Osteoblast (primary cell): ENCODE data around the gene ANKS6. TPM values are rescaled to one million over a fixed set of nuclear protein-coding genes. Genes with fewer than 3 reads are reported as not detected.
A peak's percentile ranks its signal among the peaks of the same experiment; 100 is the strongest.

Experiments
- DNase-seq: peaks from one replicate; pipeline ENCODE4 v3.0.0; 2011; ENCODE audit warnings: low spot score, mixed read lengths; ENCODE audit not compliant: insufficient read length; ENCODE audit errors: missing footprints
- H2AFZ ChIP-seq: 2 replicates; pipeline ENCODE4 v1.6.0; 2011; ENCODE audit warnings: mild to moderate bottlenecking, low read length
- H3K27ac ChIP-seq: 2 replicates; pipeline ENCODE4 v1.5.1; 2011; ENCODE audit warnings: mild to moderate bottlenecking, low read depth, low read length, moderate library complexity
- H3K27me3 ChIP-seq: 2 replicates; pipeline ENCODE4 v1.6.0; 2012; ENCODE audit warnings: mild to moderate bottlenecking, control low read depth, inconsistent platforms, low read length, moderate library complexity; ENCODE audit not compliant: insufficient read depth
- H3K36me3 ChIP-seq: 2 replicates; pipeline ENCODE4 v1.5.1; 2011; ENCODE audit warnings: mild to moderate bottlenecking, low read length, control low read depth, moderate library complexity; ENCODE audit not compliant: insufficient read depth
- H3K4me1 ChIP-seq: 2 replicates; pipeline ENCODE4 v1.5.1; 2011; ENCODE audit warnings: mild to moderate bottlenecking, low read length, control low read depth, moderate library complexity; ENCODE audit not compliant: insufficient read depth
- H3K4me2 ChIP-seq: 2 replicates; pipeline ENCODE4 v1.6.0; 2011; ENCODE audit warnings: mild to moderate bottlenecking, low read length; ENCODE audit not compliant: insufficient read depth
- H3K4me3 ChIP-seq: fragments of 200-600 bp; sonication (generic); 3 replicates; pipeline ENCODE4 v1.5.1; 2012; ENCODE audit warnings: mild to moderate bottlenecking, low read length, inconsistent platforms; ENCODE audit not compliant: insufficient read depth
- H3K79me2 ChIP-seq: 2 replicates; pipeline ENCODE4 v1.6.0; 2012; ENCODE audit warnings: mild to moderate bottlenecking, low read length, control low read depth, inconsistent platforms; ENCODE audit not compliant: insufficient read depth
- H3K9me3 ChIP-seq: 2 replicates; pipeline ENCODE4 v1.5.1; 2011; ENCODE audit warnings: low read depth, low read length, control low read depth
- H4K20me1 ChIP-seq: 2 replicates; pipeline ENCODE4 v1.6.0; 2012; ENCODE audit warnings: mild to moderate bottlenecking, low read length, control low read depth; ENCODE audit not compliant: insufficient read depth
- CTCF ChIP-seq: IDR thresholded peaks from 2 replicates; pipeline ENCODE4 v1.5.1; 2011; ENCODE audit warnings: mild to moderate bottlenecking, low read depth, low read length, moderate library complexity; ENCODE audit errors: extremely low read depth
- total RNA-seq: library from RNA; depleted of rRNA; stranded (reverse); fragments of >200 nt; gene quantifications from 2 replicates; pipeline ENCODE4 v1.2.3, GENCODE V29; 2012

Gene ANKS6
- total RNA-seq, 1 donor: 21.7 TPM

DNA sequence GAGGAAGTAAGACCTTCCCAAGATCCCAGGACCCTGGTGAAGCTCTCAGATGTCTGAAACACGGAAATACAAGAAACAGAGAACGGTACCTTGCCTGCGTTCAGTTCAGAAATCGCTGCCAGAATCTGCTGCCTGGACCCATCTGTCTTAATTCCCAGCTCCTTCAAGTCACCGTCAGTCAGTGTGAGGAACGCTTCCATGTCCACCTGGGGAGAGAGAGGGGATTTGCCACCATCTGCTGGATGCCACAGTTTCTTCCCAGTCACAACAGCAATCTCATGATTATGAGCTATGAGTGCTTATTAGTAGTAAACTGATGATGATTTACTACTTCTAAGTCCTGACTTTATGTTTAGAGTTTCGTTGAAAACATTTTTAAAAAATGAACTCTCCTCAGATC lies 50.9 kb downstream of the ANKS6 start:
- Histone ChIP-seq H4K20me1 (peaks cover 2% of the 10 kb centered on the region), H3K4me1 (peaks cover 7% of the 10 kb centered on the region), H3K27me3 (no peaks in the 10 kb centered on the region), H2AFZ (no peak overlapping the region), H3K79me2 (no peaks in the 10 kb centered on the region), H3K9me3 (no peaks in the 10 kb centered on the region), H3K4me2 (no peak overlapping the region), H3K36me3 (peaks cover 7% of the 10 kb centered on the region), H3K27ac (no peak overlapping the region), H3K4me3 (no peak overlapping the region)
- DNase-seq: no peak
- no peak for TF ChIP-seq CTCF

- peaks cover 7% of the 10 kb centered on the region for H3K4me1 ChIP-seq
- peaks cover 3% of the 10 kb centered on the region for H3K36me3 ChIP-seq
- H2AFZ ChIP-seq: no peak overlapping the region
- TF ChIP-seq CTCF: no peak
- H3K27ac ChIP-seq: no peak overlapping the region
- H3K79me2 ChIP-seq: no peaks in the 10 kb centered on the region
- no peak overlapping the region for H3K4me2 ChIP-seq
- peaks cover 2% of the 10 kb centered on the region for H4K20me1 ChIP-seq
- no peak overlapping the region for H3K4me3 ChIP-seq
- DNase-seq: no peak
- no peaks in the 10 kb centered on the region for H3K9me3 ChIP-seq
- H3K27me3 ChIP-seq: no peaks in the 10 kb centered on the region
These were observed 52.3 kb downstream of the ANKS6 start for GRCh38 chr9:98743818-98744611.

- peaks cover 2% of the 10 kb centered on the region for H4K20me1 ChIP-seq
- no peaks in the 10 kb centered on the region for H3K79me2 ChIP-seq
- H3K9me3 ChIP-seq: no peaks in the 10 kb centered on the region
- H3K36me3 ChIP-seq: peaks cover under 1% of the 10 kb centered on the region
- H3K4me2 ChIP-seq: no peak overlapping the region
- no peak overlapping the region for H3K27ac ChIP-seq
- DNase-seq: no peak
- no peaks in the 10 kb centered on the region for H3K27me3 ChIP-seq
- no peak overlapping the region for H2AFZ ChIP-seq
- peaks cover 7% of the 10 kb centered on the region for H3K4me1 ChIP-seq
- H3K4me3 ChIP-seq: no peak overlapping the region
- TF ChIP-seq CTCF: no peak
These were observed 53.0 kb downstream of the ANKS6 start for GRCh38 chr9:98743329-98743728.

- Histone ChIP-seq H3K4me2 (no peak overlapping the region), H3K4me1 (peaks cover 7% of the 10 kb centered on the region), H3K27ac (no peak overlapping the region), H3K27me3 (no peaks in the 10 kb centered on the region), H4K20me1 (peaks cover 2% of the 10 kb centered on the region), H3K36me3 (no peaks in the 10 kb centered on the region), H2AFZ (no peak overlapping the region), H3K9me3 (no peaks in the 10 kb centered on the region), H3K4me3 (no peak overlapping the region), H3K79me2 (no peaks in the 10 kb centered on the region)
- DNase-seq: peak; percentile 90
- TF ChIP-seq CTCF: no peak
These were observed 53.8 kb downstream of the ANKS6 start for GRCh38 chr9:98742325-98743280.
